Pons (tissue), 1 donor: ENCODE results near the gene RUSC2.
"Not testable (repeated sequence)": the region's sequence is repeated elsewhere in the genome, so short reads cannot be mapped to it uniquely, and the experiment has no call there.

Experiments
- DNase-seq: peaks from one replicate; pipeline ENCODE4 v3.0.0-alpha.2; 2016; ENCODE audit warnings: low spot score

The RUSC2 gene

DNA sequence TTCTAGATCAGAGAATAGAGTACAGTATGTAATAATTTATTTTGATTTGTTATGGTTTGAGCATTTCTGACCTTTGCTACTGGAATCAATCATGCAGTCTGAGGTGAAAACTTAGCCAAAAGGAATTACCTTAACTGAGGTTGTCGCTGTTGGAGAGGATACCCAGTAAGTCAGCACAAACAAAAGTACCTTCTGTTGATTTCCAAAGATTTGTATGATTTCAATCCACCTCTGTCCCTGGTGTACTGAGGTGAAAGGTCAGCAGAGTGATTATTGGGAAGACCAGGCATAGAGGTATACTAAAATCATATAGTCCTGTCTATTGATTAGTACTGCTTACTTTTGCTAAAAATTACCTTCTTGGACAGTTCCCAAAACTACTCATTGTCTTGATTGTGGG lies 32.8 kb downstream of the RUSC2 start:
- no peak for DNase-seq

DNA sequence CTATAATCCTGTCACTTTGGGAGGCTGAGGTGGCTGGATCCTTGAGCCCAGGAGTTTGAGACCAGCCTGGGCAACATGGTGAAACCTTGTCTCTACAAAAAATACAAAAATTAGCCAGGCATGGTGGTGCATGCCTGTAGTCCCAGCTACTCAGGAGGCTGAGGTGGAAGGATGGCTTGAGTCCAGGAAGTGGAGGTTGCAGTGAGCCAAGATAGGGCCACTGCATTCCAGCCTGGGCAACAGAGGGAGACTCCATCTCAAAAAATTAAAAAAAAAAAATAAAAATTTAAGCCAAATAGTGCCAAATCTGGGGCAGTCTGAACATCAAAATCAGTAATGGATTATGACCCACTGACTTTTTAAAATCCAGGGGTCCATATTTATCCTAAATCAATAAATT lies 33.6 kb downstream of the RUSC2 start:
- DNase-seq, result not testable (repeated sequence)

DNA sequence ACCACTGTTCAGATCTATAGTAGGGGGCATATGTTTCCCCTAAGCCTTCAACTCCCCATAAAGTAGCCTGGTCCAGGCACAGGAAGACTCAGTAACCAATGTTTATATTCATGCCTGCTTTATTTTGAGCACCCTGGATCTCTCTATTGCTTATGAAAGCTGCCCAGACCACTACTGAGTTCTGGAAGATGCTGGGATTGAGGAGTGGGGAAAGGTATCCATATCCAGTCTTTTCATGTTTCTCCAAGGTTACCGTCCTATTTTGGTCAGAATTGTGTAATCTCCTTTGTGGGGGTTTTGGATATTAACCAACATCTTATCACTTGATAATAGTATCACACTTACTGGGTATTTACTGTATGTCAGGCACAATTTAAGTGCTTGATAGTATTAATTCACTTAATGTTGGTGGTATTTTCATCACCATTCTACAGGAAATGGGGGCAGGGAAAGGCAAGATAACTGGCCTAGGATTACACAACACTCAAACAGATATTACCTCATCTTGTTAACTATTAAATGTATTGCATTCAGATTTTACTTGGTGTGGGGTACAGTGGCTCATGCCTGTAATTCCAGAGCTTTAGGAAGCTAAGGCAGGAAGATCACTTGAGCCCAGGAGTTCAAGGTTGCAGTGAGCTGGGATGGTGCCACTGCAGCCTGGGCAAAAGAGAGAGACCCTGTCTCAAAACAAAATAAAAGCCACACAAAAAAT lies 36.3 kb downstream of the RUSC2 start:
- DNase-seq, result no peak

DNA sequence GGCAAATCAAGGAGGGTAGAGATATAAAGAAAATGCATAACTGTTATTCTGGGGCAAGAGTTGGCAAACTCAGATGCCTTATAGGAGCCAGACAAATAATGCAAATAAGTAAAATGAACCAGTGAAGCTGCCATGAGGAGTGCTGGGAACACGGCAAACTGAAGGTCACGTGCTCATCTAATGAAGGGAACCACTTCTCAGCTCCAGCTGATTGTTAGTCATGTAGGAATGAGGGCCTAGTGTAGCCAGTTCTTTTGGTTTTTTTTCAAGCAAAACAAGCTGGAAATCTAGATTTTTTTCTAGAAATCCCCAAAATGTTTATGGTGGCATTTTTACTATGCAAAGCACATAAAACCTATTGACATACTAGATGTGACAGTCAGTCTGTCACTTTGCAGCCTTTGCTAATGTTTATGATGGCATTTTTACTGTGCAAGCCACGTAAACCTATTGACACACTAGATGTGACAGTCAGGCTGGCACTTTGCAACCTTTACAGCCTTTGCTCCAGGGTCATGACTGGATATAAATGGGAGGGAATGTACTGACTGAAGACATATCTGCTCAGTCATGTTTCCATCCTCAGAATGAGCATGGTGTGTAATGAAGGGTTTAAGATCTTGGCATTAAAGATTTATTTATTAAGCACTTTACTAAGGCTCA lies 39.4 kb downstream of the RUSC2 start:
- DNase-seq, result peak; percentile 68

- DNase-seq, result no peak
These were observed 43.5 kb downstream of the RUSC2 start for GRCh38 chr9:35533398-35533797.

GRCh38 chr9:35534921-35535320 lies 45.0 kb downstream of the RUSC2 start:
- DNase-seq, result not testable (repeated sequence)

- DNase-seq, result no peak
These were observed 48.0 kb downstream of the RUSC2 start for GRCh38 chr9:35537913-35538312.

DNA sequence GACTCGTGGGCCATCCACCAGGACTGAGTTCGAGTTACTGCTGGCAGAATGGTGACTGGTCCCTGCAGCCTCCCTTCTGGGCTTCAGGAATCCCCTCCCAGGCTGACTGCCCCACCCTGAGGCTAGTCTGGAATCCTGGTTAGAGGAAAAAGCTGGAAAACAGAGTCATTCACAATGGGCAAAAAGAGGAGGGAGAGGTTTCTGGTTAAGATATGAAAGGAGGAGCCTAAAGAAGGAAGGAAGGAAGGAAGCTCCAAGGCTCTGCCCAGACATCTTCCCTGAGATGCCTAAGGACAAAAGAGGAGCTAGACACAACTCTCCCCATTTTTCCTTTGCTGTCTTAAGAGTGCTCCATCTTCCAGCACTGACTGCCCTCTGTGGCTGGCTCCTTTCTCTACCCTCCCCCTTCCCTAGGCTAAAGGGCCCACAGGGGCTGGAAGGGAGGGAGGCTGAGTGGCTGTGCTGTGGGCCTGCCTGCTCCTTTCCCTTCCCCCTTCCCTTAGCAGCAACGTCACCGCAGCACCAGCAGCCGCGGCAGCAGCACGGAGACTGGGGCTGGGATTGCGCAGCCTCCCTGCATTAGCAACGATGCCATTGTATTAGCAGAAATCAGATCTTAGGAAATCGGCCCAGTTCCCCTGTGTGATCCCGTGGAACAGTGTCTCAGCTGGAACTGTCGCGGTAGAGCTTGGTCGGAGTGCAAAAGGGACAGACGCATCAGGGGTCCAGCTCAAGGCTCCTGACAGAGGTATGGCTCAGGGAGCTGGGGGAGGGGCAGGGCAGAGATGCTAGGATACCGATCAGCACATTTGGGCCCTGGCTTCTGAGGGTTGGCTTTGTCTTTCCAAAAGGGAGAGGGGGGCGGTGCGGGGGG lies 48.7 kb downstream of the RUSC2 start:
- peak; percentile 86 for DNase-seq
